GM19240 (cell line): Measurements from ENCODE around the gene TREM2.
"Not testable (repeated sequence)": the region's sequence is repeated elsewhere in the genome, so short reads cannot be mapped to it uniquely, and the experiment has no call there.

Experiments used
- DNase-seq: peaks from one replicate; pipeline ENCODE4 v3.0.0; 2011; ENCODE audit warnings: low spot score; ENCODE audit not compliant: insufficient read length

TREM2 gene

GRCh38 chr6:41162687-41163418, at the start of gene TREM2:
TSS of gene TREM2 (minus strand) at chr6:41163116. CDS start at chr6:41163082, 34 bp downstream.
- DNase-seq: no peak

DNA sequence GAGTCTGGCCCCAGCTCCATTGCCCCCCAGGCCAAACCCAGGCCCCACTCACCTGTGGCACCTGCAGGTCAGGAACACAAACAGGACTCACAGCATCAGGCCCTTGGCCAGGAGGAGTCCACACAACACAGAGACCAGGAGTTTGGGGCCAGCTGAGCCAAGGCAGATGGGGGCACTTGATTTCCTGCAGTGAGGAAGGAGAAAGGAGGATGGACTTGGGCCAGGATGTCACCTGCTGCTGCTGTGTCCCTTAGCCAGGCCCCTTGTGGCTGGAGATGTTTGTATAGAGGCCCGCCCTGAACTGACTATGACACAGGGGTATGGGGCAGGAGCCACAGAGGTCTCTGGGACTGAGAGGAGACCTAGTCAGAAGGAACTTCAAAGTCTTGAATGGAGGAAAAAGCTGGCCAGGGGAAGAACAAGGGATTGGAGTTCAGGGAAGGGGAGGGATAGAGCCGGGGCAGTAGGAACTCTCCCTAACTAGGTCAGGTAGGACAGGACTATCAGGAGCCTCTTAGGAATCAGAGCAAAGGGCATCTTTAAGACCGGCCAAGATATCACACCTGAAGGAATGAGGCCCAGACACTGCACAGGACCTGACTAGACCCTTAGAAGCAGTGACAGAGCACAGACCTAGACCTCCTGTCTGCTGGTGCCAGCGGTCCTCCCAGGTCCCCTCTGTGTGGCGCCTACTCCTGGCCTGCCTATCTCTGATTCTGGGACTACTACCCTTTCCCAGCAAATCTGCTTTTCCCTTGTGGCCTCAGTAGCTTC, 46.8 kb upstream of the TREM2 start:
- DNase-seq: no peak

GRCh38 chr6:41208439-41209106, 45.7 kb upstream of the TREM2 start:
- DNase-seq: no peak

GRCh38 chr6:41204156-41204555, 41.2 kb upstream of the TREM2 start:
- DNase-seq: no peak

DNA sequence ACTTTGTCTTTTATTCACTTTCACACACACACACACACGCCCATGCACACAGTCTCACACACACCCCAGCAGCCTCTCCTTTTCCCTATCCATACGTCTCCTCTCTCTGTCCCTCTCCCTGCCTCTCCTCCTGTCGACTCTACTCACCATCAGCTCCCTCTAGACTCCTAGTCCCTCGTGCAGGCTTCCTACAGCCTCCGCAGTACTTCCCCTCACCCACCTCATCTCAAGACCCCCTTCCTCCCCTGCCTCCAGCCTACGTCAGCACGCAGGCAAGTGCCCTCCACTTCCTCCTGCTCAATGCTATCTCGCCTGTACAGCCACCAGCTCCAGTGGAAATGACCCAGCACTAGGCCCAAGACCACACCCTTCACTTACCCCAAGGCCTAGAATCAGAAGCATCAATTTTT, 38.9 kb upstream of the TREM2 start:
- DNase-seq: no peak

GRCh38 chr6:41200901-41201763, 38.2 kb upstream of the TREM2 start, which contains the start of gene TREML2:
TSS of gene TREML2 (minus strand) at chr6:41201149. CDS start at chr6:41201008, 141 bp downstream.
- no peak for DNase-seq

GRCh38 chr6:41200296-41200900, 37.5 kb upstream of the TREM2 start:
- DNase-seq: no peak

GRCh38 chr6:41199552-41200246, 36.8 kb upstream of the TREM2 start:
- no peak for DNase-seq

DNA sequence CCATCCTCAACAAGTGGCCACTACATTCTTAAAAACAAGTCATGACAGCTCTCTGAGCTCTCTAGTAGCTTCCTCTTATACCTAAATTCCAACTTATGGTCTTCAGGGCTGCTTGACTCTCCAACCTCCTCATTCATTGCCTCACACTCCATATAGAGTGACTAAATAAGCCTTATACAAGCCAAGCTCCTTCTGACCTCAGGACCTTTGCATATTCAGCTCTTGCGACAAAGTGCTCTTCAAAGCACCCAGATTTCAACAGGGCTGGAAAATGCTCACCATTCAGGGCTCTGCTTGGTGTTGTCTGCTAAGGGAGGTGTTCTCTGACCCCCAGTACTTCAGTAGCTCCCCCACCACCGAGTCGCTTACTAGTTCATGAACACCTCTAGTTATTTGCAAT, 34.3 kb upstream of the TREM2 start:
- DNase-seq: no peak

GRCh38 chr6:41194386-41194785, 31.5 kb upstream of the TREM2 start:
- DNase-seq: no peak

DNA sequence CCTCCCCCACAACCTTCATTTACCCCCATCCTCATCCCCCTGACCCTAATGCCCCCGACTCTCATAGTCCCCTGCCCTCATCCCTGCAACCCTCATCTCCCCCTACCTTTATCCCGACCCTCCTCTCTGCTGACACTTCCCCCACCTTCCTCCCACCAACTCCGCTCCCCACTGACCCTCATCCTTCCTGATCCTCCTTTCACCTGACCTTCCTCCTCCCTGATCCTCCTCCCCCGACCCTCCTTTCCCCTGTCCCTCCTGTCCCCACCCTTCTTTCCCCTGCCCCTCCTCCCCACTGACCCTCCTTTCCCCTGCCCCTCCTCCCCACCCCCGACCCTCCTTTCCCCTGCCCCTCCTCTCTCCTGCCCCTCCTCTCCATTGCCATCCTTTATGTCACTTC, 31.0 kb upstream of the TREM2 start:
- DNase-seq: no peak

GRCh38 chr6:41193171-41193734, 30.3 kb upstream of the TREM2 start:
- DNase-seq: no peak

GRCh38 chr6:41191569-41191968, 28.7 kb upstream of the TREM2 start:
- no peak for DNase-seq

DNA sequence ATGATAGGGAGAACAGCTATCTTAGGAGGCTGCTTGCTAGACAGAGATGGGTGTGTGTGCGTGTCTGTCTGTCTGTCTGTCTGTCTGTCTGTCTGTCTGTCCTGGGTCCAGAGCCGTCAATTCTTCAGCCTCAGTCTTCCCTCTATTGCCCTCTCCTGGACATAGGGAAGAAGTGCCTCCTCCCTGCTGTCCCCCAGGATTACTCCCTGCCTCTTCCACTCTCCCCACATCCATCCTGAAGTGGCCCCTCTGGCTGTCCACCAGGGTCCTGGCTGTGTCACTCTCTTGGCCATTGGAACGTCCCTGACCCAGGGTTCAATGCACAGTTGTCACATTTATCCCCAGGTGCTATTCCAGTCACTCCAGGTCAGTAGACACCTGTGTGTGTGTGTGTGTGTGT, 27.9 kb upstream of the TREM2 start:
- DNase-seq: no peak

- no peak for DNase-seq
Observed at GRCh38 chr6:41189967-41190366, 27.1 kb upstream of the TREM2 start.

- not testable (repeated sequence) for DNase-seq
Observed at GRCh38 chr6:41189046-41189445, 26.1 kb upstream of the TREM2 start.

GRCh38 chr6:41187924-41188886, 25.3 kb upstream of the TREM2 start:
- no peak for DNase-seq

DNA sequence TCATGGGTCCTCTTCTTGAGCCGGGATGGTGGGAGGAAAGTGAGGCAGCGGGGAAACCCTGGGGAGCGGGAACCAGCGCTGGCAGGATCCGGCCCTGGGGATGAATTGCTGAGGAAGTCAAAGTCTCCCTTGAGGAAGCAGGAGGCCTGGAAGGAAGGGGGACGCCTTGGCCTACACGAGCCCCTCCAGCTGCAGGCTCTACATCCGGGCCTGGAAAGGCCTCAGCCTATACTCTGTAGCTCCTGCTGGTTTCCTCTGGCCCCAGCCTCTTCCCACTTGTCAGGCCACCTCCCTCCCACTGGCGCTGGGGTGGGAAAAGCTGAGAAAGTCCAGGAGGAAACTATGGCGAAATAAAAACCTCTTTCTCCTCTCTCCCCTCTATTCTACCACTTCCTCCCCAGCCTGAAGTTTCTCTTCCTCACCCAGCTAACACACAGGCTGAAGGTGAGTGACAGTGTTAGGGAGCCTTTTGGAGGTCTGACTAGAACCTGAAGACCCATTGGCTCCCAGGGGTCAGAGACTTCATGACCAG, 23.2 kb upstream of the TREM2 start:
- DNase-seq: no peak
